Omental fat pad (tissue), 4 donors: Measurements from ENCODE around the gene COL4A6. TPM values are rescaled to one million over a fixed set of nuclear protein-coding genes. Genes with fewer than 3 reads are reported as not detected.

Experiments
- ATAC-seq: fragments of 150-250 bp; one replicate; pipeline ENCODE4 v1.9.1; 2016; ENCODE audit warnings: mild to moderate bottlenecking, moderate library complexity; ENCODE audit not compliant: low FRiP score
- DNase-seq: peaks from one replicate; pipeline ENCODE4 v3.0.0-alpha.2; 2019; ENCODE audit warnings: low spot score
- total RNA-seq, 4 donors: library from RNA; depleted of rRNA; stranded (reverse); fragments of >200 nt; gene quantifications; one replicate each; pipeline ENCODE4 v1.1.0, GENCODE V29; 2016
- TF ChIP-seq, protein P1 (sequence below), 3 donors: fragments of 450-650 bp; IDR thresholded peaks; one replicate each; pipeline ENCODE4 v1.5.1; 2016 to 2017; ENCODE audit warnings: antibody characterized with exemption in 3 of 3, mild to moderate bottlenecking in 3 of 3, moderate library complexity in 2 of 3

COL4A6 gene
- total RNA-seq, 4 donors from 2014 or later: 0.38 to 4.5 (median 2.4) TPM

DNA sequence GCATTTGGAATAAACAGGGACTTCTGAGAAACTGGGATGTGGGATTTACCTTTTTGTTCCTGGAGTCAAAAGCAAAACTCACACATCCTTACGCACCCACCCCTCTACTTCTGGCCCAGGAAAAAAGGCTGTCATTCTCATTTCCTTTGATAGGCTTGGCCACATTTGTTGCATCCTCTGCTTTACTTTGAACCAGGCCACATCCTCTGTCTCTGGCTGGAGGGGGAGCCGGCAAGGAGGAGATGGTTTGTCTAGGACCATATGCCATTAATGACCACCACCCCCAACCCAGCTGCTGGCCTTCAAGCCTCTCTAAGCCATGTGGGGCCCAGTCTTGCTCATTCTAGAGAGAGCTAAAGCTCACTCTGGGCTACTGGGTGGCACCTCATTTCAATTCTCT lies 282.1 kb downstream of the COL4A6 start:
- no peak for ATAC-seq
- TF ChIP-seq, protein P1, sequence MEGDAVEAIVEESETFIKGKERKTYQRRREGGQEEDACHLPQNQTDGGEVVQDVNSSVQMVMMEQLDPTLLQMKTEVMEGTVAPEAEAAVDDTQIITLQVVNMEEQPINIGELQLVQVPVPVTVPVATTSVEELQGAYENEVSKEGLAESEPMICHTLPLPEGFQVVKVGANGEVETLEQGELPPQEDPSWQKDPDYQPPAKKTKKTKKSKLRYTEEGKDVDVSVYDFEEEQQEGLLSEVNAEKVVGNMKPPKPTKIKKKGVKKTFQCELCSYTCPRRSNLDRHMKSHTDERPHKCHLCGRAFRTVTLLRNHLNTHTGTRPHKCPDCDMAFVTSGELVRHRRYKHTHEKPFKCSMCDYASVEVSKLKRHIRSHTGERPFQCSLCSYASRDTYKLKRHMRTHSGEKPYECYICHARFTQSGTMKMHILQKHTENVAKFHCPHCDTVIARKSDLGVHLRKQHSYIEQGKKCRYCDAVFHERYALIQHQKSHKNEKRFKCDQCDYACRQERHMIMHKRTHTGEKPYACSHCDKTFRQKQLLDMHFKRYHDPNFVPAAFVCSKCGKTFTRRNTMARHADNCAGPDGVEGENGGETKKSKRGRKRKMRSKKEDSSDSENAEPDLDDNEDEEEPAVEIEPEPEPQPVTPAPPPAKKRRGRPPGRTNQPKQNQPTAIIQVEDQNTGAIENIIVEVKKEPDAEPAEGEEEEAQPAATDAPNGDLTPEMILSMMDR (IDR thresholded peaks at IDR 0.05): no peak

DNA sequence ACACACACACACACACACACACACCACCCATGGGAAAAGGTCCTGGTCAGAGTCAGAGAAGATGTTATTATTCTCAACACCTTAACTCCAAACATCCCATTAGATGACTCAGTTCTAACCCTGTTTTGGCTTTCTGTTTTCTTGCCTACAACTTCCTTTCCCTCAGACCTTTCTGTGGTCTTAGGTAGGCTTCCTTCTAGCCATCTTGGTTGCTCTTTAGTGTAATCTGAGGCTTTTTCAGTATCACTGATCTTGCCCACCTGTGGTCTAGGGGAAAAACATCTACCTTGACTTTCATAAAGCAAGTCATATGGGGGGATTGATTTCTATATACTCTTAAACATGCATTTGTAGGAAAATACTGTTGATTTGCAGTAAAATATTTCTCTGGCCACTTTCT lies 289.7 kb downstream of the COL4A6 start:
- TF ChIP-seq, protein P1 (IDR thresholded peaks at IDR 0.05): no peak
- ATAC-seq (no peak), DNase-seq (no peak)

More for the DNA sequence above, 282.1 kb downstream of the COL4A6 start:
- no peak for DNase-seq

DNA sequence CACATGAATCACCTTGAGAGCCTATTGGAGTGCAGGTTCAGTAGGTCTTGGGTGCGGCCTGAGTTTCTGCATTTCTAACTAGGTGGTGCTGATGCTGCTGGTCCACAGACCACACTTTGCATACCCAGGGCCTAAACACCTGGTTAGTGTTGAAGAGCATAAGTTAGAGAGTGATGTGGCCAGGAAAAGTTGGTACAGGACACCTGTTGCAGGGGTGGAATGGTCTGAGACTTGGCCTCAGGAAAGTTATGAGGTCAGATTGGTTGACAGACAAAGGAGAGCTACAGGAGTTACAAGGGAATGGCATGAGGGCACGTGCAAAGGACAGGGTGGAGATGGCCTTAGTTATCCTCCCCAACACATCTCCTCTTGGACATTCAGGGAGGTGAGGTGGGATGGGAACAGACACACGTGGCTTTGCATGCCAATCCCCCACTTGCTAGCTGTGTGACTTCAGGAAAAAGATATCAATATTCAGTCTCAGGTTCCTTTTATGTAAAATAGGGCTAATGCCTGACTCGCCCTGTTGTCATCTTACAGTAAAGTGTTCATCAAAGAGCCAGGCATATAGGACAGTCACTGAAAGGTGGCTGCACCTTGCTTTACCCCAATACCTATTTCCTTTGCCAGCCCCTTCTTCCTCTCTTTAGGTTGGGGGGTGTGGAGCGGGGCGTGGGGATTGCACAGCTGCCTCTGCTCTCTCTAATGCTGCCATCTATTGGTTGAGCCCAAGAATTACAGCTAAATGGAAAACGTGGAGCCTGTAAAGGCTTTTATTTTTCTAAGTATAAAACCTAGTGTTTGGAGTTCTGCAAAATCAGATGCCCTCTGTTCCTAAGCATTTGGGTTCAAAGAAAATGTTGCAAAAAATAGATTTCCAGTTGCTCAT lies 299.2 kb downstream of the COL4A6 start:
- ATAC-seq (no peak), DNase-seq (no peak)
- TF ChIP-seq, protein P1 (IDR thresholded peaks at IDR 0.05): no peak

DNA sequence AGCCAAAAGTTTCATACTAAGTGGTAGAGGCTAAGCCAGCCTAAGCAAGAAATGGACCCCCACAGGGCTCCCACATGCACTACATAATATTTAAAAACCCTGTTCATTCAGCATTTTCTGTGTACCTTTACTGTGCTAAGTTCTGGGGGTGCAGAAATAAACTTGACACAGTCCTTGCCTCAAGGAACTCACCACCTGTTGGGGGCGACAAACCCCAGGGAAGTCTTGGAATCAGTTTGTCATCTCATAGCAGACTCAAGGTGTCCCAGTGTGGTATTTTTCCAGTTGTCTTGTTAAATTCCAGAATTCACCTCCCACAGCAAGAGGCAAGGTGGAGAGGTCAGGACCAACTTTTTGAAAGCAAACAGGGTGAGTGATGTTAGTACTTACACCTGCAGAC lies 303.5 kb downstream of the COL4A6 start:
- ATAC-seq: no peak
- DNase-seq: no peak
- TF ChIP-seq, protein P1 (IDR thresholded peaks at IDR 0.05): no peak

DNA sequence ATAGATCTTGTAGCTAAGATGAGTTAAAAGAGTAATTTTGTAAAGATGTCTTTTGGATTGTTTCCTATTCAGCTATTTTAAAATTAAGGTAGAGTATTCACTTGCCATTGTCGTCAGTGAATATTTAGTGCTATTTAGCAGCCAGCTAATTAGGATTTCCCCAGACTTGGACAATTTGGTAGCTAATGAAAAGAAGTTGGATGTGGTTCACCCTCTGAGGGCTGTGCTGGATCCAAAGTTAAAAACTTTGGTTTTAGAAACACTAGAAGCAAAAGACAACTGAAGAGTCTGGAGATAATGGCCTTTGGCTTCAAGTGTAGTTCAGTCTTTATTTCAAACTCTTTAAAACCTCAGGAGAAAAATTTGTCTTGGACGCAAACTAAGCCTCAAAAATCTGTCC lies 305.3 kb downstream of the COL4A6 start:
- no peak for ATAC-seq
- TF ChIP-seq, protein P1 (IDR thresholded peaks at IDR 0.05): no peak
- no peak for DNase-seq

DNA sequence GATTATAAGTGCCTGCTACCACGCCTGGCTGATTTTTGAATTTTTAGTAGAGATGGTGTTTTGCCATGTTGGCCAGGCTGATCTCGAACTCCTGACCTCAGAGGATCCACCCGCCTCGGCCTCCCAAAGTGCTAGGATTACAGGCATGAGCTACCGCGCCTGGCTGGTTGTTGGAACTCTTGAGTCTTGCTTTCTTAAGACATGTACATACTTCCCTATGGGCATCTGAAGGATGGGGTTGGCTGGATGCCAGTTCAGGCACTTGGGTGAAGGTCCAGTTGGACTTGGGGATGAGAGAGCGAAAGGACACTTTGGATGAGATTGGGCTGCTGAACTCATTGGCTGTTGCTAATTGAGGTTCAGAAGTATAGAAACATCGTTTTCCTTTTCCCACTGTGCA lies 306.2 kb downstream of the COL4A6 start:
- DNase-seq (no peak), ATAC-seq (no peak)
- TF ChIP-seq, protein P1 (IDR thresholded peaks at IDR 0.05): no peak

DNA sequence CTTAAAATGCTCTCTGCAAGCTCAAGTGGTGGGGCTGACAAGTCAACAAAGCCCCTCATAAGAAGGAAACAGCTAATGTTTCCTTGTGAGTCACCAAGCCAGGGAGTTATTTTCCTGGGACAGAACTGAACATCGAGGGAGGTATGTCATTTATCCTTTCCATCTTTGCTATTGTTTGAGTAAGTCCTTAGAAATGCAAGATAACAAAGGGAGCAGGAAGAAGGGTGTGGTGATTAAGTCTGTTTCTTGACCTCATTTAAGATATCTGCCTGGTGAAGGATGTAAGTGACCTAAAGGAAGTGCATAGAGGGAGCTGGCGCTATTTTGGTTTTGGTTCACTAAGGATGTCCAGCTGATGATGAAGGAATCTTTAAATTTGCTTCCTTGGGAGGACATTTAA lies 306.8 kb downstream of the COL4A6 start:
- no peak for DNase-seq
- ATAC-seq: no peak
- TF ChIP-seq, protein P1 (IDR thresholded peaks at IDR 0.05): no peak
